ENCODE data around the gene LSAMP. TPM values are rescaled to one million over a fixed set of nuclear protein-coding genes. Genes with fewer than 3 reads are reported as not detected.

The LSAMP gene
- total RNA-seq, 1 experiment from 2014 or later: not detected

DNA sequence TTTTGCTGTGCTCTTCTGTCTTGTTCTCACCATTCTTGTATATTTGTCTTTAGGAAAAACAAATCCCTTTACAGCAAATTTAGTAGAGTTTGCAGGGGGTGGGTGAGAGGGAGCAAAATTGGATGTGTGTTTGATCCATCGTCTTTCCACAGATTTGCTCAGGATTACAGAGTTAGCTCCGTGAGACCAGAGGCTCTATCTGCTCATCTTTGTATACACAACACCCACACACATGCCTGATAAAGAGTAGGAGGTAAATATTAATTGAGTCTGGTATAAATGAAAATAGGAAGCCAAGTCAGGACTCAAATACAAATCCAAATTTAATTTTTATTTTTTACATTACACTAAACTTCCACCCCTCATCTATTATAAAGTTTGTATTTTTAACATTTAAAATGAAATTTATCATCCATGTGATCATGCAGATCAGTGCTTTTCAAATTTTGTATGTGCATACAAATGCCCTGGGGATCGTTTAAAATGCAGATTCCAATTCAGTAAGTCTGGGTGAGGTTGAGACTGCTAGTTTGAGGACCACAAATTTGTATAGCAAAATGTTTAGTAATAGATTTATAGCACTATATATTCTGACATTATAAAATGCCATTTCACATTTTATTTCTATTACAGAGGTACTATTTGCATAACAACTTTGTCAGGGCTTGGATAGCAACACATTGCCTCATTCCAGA, 326.7 kb downstream of the LSAMP start:
- H3K36me3 ChIP-seq (ENCODE audit: low read depth): no peaks in the 10 kb centered on the region
- H3K9me2 ChIP-seq (ENCODE audit: insufficient read depth): no peaks in the 10 kb centered on the region
- no peak overlapping the region for H3K27ac ChIP-seq
- H3K4me3 ChIP-seq: no peak overlapping the region
- ChIA-PET POLR2A (ENCODE audit: unreplicated experiment) (no interaction called here), CTCF (no interaction called here)
- H3K27me3 ChIP-seq (ENCODE audit: insufficient read depth, low read depth): no peaks in the 10 kb centered on the region
- H3F3A ChIP-seq (ENCODE audit: insufficient read depth, low read depth): no peaks in the 10 kb centered on the region
- DNase-seq: no peak
- no peaks in the 10 kb centered on the region for H4K20me1 ChIP-seq (ENCODE audit: insufficient read depth)
- no peak overlapping the region for H3K4me2 ChIP-seq
- no peaks in the 10 kb centered on the region for H3K79me2 ChIP-seq (ENCODE audit: low read depth)
- BruUV-seq (replicated peaks): no TSS peak
- H3K9me3 ChIP-seq (ENCODE audit: insufficient read depth, low read depth): no peaks in the 10 kb centered on the region
- no peak for TF ChIP-seq EZH2 (IDR thresholded peaks at IDR 0.05; ENCODE audit: low read depth)
- TF ChIP-seq, protein P1, sequence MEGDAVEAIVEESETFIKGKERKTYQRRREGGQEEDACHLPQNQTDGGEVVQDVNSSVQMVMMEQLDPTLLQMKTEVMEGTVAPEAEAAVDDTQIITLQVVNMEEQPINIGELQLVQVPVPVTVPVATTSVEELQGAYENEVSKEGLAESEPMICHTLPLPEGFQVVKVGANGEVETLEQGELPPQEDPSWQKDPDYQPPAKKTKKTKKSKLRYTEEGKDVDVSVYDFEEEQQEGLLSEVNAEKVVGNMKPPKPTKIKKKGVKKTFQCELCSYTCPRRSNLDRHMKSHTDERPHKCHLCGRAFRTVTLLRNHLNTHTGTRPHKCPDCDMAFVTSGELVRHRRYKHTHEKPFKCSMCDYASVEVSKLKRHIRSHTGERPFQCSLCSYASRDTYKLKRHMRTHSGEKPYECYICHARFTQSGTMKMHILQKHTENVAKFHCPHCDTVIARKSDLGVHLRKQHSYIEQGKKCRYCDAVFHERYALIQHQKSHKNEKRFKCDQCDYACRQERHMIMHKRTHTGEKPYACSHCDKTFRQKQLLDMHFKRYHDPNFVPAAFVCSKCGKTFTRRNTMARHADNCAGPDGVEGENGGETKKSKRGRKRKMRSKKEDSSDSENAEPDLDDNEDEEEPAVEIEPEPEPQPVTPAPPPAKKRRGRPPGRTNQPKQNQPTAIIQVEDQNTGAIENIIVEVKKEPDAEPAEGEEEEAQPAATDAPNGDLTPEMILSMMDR (conservative IDR thresholded peaks at IDR 0.05): no peak
- no peaks in the 10 kb centered on the region for H3K4me1 ChIP-seq (replicated peaks; ENCODE audit: insufficient read depth)
- no peak overlapping the region for H2AFZ ChIP-seq
- intact Hi-C loops (cut with micrococcal nuclease; ENCODE audit: unreplicated experiment): no loop called here

DNA sequence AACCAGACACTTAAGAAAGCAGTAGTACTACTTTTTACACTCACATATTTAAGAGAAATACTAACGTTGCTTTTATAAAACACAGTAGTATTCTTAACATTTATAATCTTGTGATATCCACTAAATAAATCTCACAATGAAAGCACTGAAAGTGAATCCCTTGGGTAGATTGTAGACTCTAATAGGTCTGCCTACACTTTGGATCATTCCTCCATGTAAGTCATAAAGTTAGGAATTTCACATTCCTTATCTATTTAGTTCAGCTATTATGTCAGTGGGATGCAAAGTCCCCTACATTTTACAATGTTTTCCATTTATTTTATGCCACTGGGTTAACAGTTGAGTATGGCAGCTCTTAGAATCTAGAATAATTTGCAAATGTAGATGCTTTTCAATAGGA, 330.7 kb downstream of the LSAMP start:
- Histone ChIP-seq H4K20me1 (ENCODE audit: insufficient read depth) (no peaks in the 10 kb centered on the region), H3K27ac (no peak overlapping the region), H2AFZ (no peak overlapping the region), H3K4me2 (no peak overlapping the region), H3F3A (ENCODE audit: insufficient read depth, low read depth) (no peaks in the 10 kb centered on the region), H3K27me3 (ENCODE audit: insufficient read depth, low read depth) (no peaks in the 10 kb centered on the region), H3K79me2 (ENCODE audit: low read depth) (no peaks in the 10 kb centered on the region), H3K9me3 (ENCODE audit: insufficient read depth, low read depth) (no peaks in the 10 kb centered on the region), H3K36me3 (ENCODE audit: low read depth) (no peaks in the 10 kb centered on the region), H3K4me3 (no peak overlapping the region), H3K4me1 (replicated peaks; ENCODE audit: insufficient read depth) (no peaks in the 10 kb centered on the region), H3K9me2 (ENCODE audit: insufficient read depth) (no peaks in the 10 kb centered on the region)
- BruUV-seq (replicated peaks): no TSS peak
- DNase-seq: no peak
- TF ChIP-seq, protein P1 (conservative IDR thresholded peaks at IDR 0.05): no peak
- TF ChIP-seq EZH2 (IDR thresholded peaks at IDR 0.05; ENCODE audit: low read depth): no peak
- ChIA-PET CTCF (no interaction called here), POLR2A (ENCODE audit: unreplicated experiment) (no interaction called here)
- intact Hi-C loops (cut with micrococcal nuclease; ENCODE audit: unreplicated experiment): no loop called here

DNA sequence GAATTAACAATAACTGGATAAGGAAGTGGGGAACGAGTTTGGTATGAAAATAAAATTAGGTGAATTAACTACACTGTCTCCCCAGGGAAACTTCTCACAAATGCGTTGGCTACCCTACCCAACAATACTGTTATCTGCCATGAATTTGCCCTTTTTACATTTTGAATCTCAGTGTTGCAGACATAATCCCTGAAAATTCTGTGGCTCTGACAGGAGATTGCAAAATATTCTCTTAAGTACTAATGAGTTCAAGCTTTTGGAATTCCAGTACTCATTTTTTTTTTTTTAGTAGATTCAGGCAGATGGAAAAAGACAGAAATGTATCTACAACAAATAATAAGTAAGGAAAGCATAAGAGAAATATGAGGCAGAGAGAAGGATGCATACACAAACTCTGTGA, 332.6 kb downstream of the LSAMP start:
- H3K27me3 ChIP-seq (ENCODE audit: insufficient read depth, low read depth): no peaks in the 10 kb centered on the region
- CTCF ChIA-PET: no interaction called here

More for the DNA sequence above, 332.6 kb downstream of the LSAMP start:
- TF ChIP-seq, protein P1 (conservative IDR thresholded peaks at IDR 0.05): no peak
- TF ChIP-seq EZH2 (IDR thresholded peaks at IDR 0.05; ENCODE audit: low read depth): no peak
- Histone ChIP-seq H3K9me2 (ENCODE audit: insufficient read depth) (no peaks in the 10 kb centered on the region), H3K4me3 (no peak overlapping the region), H2AFZ (no peak overlapping the region), H3K4me1 (replicated peaks; ENCODE audit: insufficient read depth) (no peaks in the 10 kb centered on the region), H3K4me2 (no peak overlapping the region), H3K36me3 (ENCODE audit: low read depth) (no peaks in the 10 kb centered on the region), H3K79me2 (ENCODE audit: low read depth) (no peaks in the 10 kb centered on the region), H4K20me1 (ENCODE audit: insufficient read depth) (no peaks in the 10 kb centered on the region), H3K27ac (no peak overlapping the region), H3K9me3 (ENCODE audit: insufficient read depth, low read depth) (no peaks in the 10 kb centered on the region), H3F3A (ENCODE audit: insufficient read depth, low read depth) (no peaks in the 10 kb centered on the region)
- intact Hi-C loops (cut with micrococcal nuclease; ENCODE audit: unreplicated experiment): no loop called here
- POLR2A ChIA-PET (ENCODE audit: unreplicated experiment): no interaction called here
- no TSS peak for BruUV-seq (replicated peaks)
- no peak for DNase-seq

All from PC-9 (cell line).